Measurements from ENCODE around the gene EFHD1. TPM values are rescaled to one million over a fixed set of nuclear protein-coding genes. Genes with fewer than 3 reads are reported as not detected.

The EFHD1 gene
- total and polyA plus RNA-seq, 5 donors from 2014 or later = 0.52 to 1.3 (median 1.0) TPM

DNA sequence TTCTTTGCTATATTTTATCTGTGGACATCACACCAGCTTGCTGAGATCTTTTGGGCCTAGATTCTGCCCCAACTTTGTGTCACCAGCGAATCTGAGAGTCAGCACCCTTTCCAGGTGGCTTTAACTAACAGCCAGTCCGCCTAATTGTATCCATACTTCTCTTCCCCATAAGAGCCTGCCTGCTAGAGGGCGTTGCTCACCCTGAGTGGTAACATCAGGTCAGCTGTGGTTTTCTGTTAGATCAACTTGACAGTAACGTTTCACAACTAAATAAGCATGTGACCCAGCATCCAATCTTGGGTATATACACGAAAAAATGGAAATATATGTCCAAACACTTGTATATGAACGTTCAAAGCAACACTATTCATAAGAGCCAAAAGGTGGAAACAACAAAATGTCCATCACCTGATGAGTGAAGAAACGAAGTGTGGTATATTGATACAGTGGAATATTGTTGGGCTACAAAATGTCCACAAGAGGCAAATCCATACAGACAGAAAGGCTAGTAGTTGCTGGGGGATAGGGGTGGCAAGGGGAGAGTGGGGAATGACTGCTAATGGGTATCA lies 24.9 kb downstream of the EFHD1 start:
- Mint-ChIP-seq H3K27me3 (peaks cover 18% of the 10 kb centered on the region), H3K27ac (no peak overlapping the region), H3K4me3 (no peak overlapping the region), H3K9me3 (peaks cover 0 to 3% (median 1%) of the 10 kb centered on the region in 7 donors), H3K36me3 (peaks cover 4% of the 10 kb centered on the region), H3K4me1 (no peaks in the 10 kb centered on the region)
- Histone ChIP-seq H3K4me1 (ENCODE audit: control insufficient read depth, insufficient read depth, low read length, poor library complexity, severe bottlenecking) (no peaks in the 10 kb centered on the region), H3K27ac (ENCODE audit: insufficient read depth, low read length, poor library complexity, severe bottlenecking) (no peak overlapping the region), H3K4me3 (ENCODE audit: low read depth, low read length) (no peak overlapping the region), H3K27me3 (ENCODE audit: control insufficient read depth, insufficient read depth, low read length) (no peaks in the 10 kb centered on the region), H3K36me3 (ENCODE audit: control insufficient read depth, insufficient read depth, low read length) (no peaks in the 10 kb centered on the region), H3K9me3 (ENCODE audit: control insufficient read depth in 2 of 2, low read length in 2 of 2) (no peaks in the 10 kb centered on the region)
- no peak for ATAC-seq (ENCODE audit: low read depth in 2 of 2)
- DNase-seq = no peak

- peaks cover 0 to 3% (median 1%) of the 10 kb centered on the region in 7 donors for H3K9me3 Mint-ChIP-seq
- peaks cover 4% of the 10 kb centered on the region for H3K36me3 Mint-ChIP-seq
- Histone ChIP-seq H3K4me3 (ENCODE audit: low read depth, low read length) (no peak overlapping the region), H3K4me1 (ENCODE audit: control insufficient read depth, insufficient read depth, low read length, poor library complexity, severe bottlenecking) (no peaks in the 10 kb centered on the region), H3K36me3 (ENCODE audit: control insufficient read depth, insufficient read depth, low read length) (no peaks in the 10 kb centered on the region), H3K27me3 (ENCODE audit: control insufficient read depth, insufficient read depth, low read length) (no peaks in the 10 kb centered on the region), H3K9me3 (ENCODE audit: control insufficient read depth in 2 of 2, low read length in 2 of 2) (no peaks in the 10 kb centered on the region), H3K27ac (ENCODE audit: insufficient read depth, low read length, poor library complexity, severe bottlenecking) (no peak overlapping the region)
- DNase-seq (no peak), ATAC-seq (ENCODE audit: low read depth in 2 of 2) (no peak)
- peaks cover 18% of the 10 kb centered on the region for H3K27me3 Mint-ChIP-seq
- no peak overlapping the region for H3K4me3 Mint-ChIP-seq
- H3K4me1 Mint-ChIP-seq = no peaks in the 10 kb centered on the region
- H3K27ac Mint-ChIP-seq = no peak overlapping the region
These were observed 26.0 kb downstream of the EFHD1 start for GRCh38 chr2:232659359-232659758.

DNA sequence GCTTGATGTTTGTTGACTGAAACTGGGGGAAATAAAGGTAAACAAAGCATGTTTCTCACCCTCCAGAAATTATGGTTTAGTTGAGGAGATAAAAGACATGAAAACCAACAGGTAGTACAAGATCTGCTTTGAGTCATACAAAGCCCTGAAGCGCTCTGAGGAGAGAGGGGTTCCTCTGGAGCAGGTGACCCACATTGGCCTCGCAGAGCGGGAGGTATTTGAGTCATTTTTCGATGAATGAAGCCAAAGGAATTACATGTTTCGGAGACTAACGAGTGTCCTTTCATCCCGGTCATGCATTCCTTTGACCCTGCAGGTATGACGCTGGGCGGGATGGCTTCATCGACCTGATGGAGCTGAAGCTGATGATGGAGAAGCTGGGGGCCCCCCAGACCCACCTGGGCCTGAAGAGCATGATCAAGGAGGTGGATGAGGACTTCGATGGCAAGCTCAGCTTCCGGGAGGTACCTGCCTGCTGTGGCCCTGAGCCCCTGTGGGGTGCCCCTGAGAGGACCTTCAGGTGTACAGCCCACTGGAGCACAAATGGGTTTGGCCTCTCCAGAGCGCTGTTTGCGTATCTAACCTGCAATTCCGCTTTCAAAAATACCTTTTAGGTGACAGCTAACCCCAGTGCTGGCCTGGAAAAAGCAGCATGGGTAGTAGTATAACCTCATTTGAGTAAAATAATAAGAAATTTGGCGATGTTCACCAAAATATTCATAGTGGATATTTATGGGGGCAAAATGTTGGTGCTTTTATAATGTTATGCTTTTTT lies 29.3 kb downstream of the EFHD1 start:
- H3K4me3 ChIP-seq (ENCODE audit: low read depth, low read length) = no peak overlapping the region
- Mint-ChIP-seq H3K9me3 (peaks cover 0 to 3% (median 1%) of the 10 kb centered on the region in 7 donors), H3K36me3 (peaks cover 4% of the 10 kb centered on the region), H3K27ac (no peak overlapping the region), H3K4me3 (no peak overlapping the region), H3K4me1 (no peaks in the 10 kb centered on the region), H3K27me3 (peaks cover 19% of the 10 kb centered on the region)
- H3K27me3 ChIP-seq (ENCODE audit: control insufficient read depth, insufficient read depth, low read length) = no peaks in the 10 kb centered on the region
- ATAC-seq (ENCODE audit: low read depth in 2 of 2) = no peak
- no peaks in the 10 kb centered on the region for H3K36me3 ChIP-seq (ENCODE audit: control insufficient read depth, insufficient read depth, low read length)
- H3K9me3 ChIP-seq (ENCODE audit: control insufficient read depth in 2 of 2, low read length in 2 of 2) = no peaks in the 10 kb centered on the region
- H3K4me1 ChIP-seq (ENCODE audit: control insufficient read depth, insufficient read depth, low read length, poor library complexity, severe bottlenecking) = no peaks in the 10 kb centered on the region
- H3K27ac ChIP-seq (ENCODE audit: insufficient read depth, low read length, poor library complexity, severe bottlenecking) = no peak overlapping the region
- DNase-seq = no peak

DNA sequence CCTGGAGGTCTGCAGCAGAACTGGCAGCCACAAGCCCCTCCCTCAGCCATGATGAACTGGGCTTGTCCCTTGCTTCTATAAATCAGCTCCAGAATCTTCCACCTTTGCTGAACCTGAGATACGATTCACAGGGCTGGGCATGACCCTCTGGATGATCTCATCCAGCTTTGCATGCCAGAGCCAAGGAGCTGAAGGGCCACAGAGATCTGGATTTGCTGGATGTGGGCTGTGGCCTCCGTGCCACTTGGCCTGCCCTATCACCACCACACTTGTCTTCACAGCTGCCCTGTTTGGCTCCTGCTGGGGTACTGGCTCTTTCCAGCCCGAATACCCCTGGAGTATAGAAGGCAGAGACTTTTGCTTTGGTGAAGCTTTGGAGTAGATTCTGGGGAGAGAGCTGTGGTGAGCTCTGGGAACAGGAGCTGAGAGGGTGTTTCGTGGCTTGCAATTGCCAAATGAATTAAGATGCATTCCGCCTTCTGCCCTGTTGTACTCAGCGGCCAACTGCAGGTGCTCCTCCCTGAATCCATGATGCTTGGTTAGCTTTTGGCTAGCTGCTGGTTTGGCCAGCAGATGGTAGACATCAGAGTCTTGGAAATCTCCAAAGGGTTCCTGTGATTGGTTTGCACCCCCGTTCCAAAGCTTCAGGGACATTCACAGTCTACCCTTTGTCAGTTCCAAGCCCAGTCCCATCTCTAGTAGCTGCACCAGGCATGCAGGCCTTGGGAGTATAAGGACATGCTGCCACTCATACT lies 32.8 kb downstream of the EFHD1 start:
- H3K4me3 ChIP-seq (ENCODE audit: low read depth, low read length) = no peak overlapping the region
- no peak for ATAC-seq (ENCODE audit: low read depth in 2 of 2)
- Mint-ChIP-seq H3K36me3 (peaks cover under 1% of the 10 kb centered on the region), H3K27me3 (peaks cover 10% of the 10 kb centered on the region), H3K4me1 (peaks cover 0 to 1% (median 0%) of the 10 kb centered on the region in 4 donors), H3K27ac (no peak overlapping the region), H3K9me3 (peaks cover 0 to 2% (median 0%) of the 10 kb centered on the region in 7 donors), H3K4me3 (no peak overlapping the region)
- no peak for DNase-seq
- no peaks in the 10 kb centered on the region for H3K27me3 ChIP-seq (ENCODE audit: control insufficient read depth, insufficient read depth, low read length)
- no peaks in the 10 kb centered on the region for H3K36me3 ChIP-seq (ENCODE audit: control insufficient read depth, insufficient read depth, low read length)
- no peaks in the 10 kb centered on the region for H3K4me1 ChIP-seq (ENCODE audit: control insufficient read depth, insufficient read depth, low read length, poor library complexity, severe bottlenecking)
- no peak overlapping the region for H3K27ac ChIP-seq (ENCODE audit: insufficient read depth, low read length, poor library complexity, severe bottlenecking)
- no peaks in the 10 kb centered on the region for H3K9me3 ChIP-seq (ENCODE audit: control insufficient read depth in 2 of 2, low read length in 2 of 2)

DNA sequence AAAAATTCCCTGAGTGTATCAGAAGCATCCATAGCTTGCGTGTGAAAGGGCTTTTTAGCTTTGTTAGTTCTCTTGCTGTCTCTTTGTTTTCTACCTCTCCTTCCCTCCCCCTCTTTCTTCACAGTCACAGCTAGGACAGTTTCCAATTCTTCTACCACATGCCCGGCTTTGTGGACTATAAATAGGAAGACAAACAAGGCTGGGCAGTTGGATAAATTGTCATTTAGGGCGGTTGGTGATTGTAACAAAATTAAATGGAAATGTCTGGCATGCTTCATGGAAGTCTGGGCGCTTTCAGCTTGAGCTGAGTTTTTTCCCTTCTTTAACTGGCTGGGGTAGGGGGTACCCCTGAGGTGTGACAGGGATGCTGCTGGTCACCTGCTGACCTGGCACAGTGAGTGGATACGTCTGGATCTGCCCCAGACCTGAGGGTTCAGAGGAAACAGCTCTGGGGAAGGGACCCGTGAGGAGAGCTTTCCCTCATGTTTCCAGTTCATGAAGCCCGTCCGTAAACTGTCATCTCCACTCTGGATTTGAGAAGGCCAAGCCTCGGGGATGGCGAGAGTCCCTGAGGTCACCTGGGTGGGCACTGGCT lies 34.7 kb downstream of the EFHD1 start:
- no peaks in the 10 kb centered on the region for H3K36me3 ChIP-seq (ENCODE audit: control insufficient read depth, insufficient read depth, low read length)
- peaks cover 0 to 2% (median 0%) of the 10 kb centered on the region in 7 donors for H3K9me3 Mint-ChIP-seq
- DNase-seq (no peak), ATAC-seq (ENCODE audit: low read depth in 2 of 2) (no peak)
- peaks cover 0 to 1% (median 0%) of the 10 kb centered on the region in 4 donors for H3K4me1 Mint-ChIP-seq
- H3K36me3 Mint-ChIP-seq = no peaks in the 10 kb centered on the region
- no peaks in the 10 kb centered on the region for H3K9me3 ChIP-seq (ENCODE audit: control insufficient read depth in 2 of 2, low read length in 2 of 2)
- H3K27ac ChIP-seq (ENCODE audit: insufficient read depth, low read length, poor library complexity, severe bottlenecking) = no peak overlapping the region
- peaks cover 6% of the 10 kb centered on the region for H3K27me3 Mint-ChIP-seq
- no peaks in the 10 kb centered on the region for H3K4me1 ChIP-seq (ENCODE audit: control insufficient read depth, insufficient read depth, low read length, poor library complexity, severe bottlenecking)
- no peaks in the 10 kb centered on the region for H3K27me3 ChIP-seq (ENCODE audit: control insufficient read depth, insufficient read depth, low read length)
- H3K4me3 Mint-ChIP-seq = no peak overlapping the region
- no peak overlapping the region for H3K4me3 ChIP-seq (ENCODE audit: low read depth, low read length)
- H3K27ac Mint-ChIP-seq = no peak overlapping the region

- Mint-ChIP-seq H3K27ac (peak overlapping the region in 1 of 3 donors; percentile 52), H3K4me3 (no peak overlapping the region), H3K9me3 (peaks cover 0 to 2% (median 0%) of the 10 kb centered on the region in 7 donors), H3K4me1 (peaks cover 0 to 1% (median 0%) of the 10 kb centered on the region in 4 donors), H3K27me3 (peaks cover 6% of the 10 kb centered on the region), H3K36me3 (no peaks in the 10 kb centered on the region)
- Histone ChIP-seq H3K9me3 (ENCODE audit: control insufficient read depth in 2 of 2, low read length in 2 of 2) (no peaks in the 10 kb centered on the region), H3K36me3 (ENCODE audit: control insufficient read depth, insufficient read depth, low read length) (no peaks in the 10 kb centered on the region), H3K27me3 (ENCODE audit: control insufficient read depth, insufficient read depth, low read length) (no peaks in the 10 kb centered on the region), H3K27ac (ENCODE audit: insufficient read depth, low read length, poor library complexity, severe bottlenecking) (no peak overlapping the region), H3K4me1 (ENCODE audit: control insufficient read depth, insufficient read depth, low read length, poor library complexity, severe bottlenecking) (no peaks in the 10 kb centered on the region), H3K4me3 (ENCODE audit: low read depth, low read length) (no peak overlapping the region)
- DNase-seq = no peak
- ATAC-seq (ENCODE audit: low read depth in 2 of 2) = no peak
These were observed 35.5 kb downstream of the EFHD1 start for GRCh38 chr2:232668805-232669444.

DNA sequence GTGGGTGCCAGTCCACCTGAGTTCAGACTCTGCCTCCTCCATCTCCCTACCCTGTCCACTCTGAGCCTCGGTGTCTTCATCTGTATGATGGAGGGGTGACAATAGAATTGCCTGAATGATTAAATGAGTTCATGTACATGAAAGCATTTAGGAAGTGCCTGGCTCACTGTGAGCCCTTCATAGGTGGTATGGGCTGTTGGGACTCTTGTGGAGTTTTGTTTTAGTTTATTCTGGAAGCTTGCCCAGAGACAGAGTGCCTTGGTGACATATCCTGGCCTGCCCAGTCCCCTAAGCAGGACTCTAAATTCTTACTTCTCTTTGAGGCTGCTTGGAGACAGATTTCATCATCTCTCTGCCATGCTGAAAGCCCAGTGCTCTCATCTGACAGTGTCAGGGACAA lies 39.2 kb downstream of the EFHD1 start:
- H3K27me3 Mint-ChIP-seq = peaks cover 5% of the 10 kb centered on the region
- H3K4me3 Mint-ChIP-seq = no peak overlapping the region
- peaks cover 0 to 1% (median 0%) of the 10 kb centered on the region in 4 donors for H3K4me1 Mint-ChIP-seq
- Histone ChIP-seq H3K27me3 (ENCODE audit: control insufficient read depth, insufficient read depth, low read length) (no peaks in the 10 kb centered on the region), H3K27ac (ENCODE audit: insufficient read depth, low read length, poor library complexity, severe bottlenecking) (no peak overlapping the region), H3K4me3 (ENCODE audit: low read depth, low read length) (no peak overlapping the region), H3K9me3 (ENCODE audit: control insufficient read depth in 2 of 2, low read length in 2 of 2) (no peaks in the 10 kb centered on the region), H3K4me1 (ENCODE audit: control insufficient read depth, insufficient read depth, low read length, poor library complexity, severe bottlenecking) (no peaks in the 10 kb centered on the region), H3K36me3 (ENCODE audit: control insufficient read depth, insufficient read depth, low read length) (no peaks in the 10 kb centered on the region)
- no peaks in the 10 kb centered on the region for H3K9me3 Mint-ChIP-seq
- no peak for DNase-seq
- ATAC-seq (ENCODE audit: low read depth in 2 of 2) = no peak
- no peaks in the 10 kb centered on the region for H3K36me3 Mint-ChIP-seq
- H3K27ac Mint-ChIP-seq = no peak overlapping the region
